Gastrocnemius medialis (tissue), 4 donors: Measurements from ENCODE around the gene TTC28. TPM values are rescaled to one million over a fixed set of nuclear protein-coding genes. Genes with fewer than 3 reads are reported as not detected.

ENCODE experiments used
- ATAC-seq, 2 donors: fragments of 150-250 bp; one replicate each; pipeline ENCODE4 v1.9.1; 2016
- DNase-seq, 2 donors: peaks; one replicate each; pipeline ENCODE4 v3.0.0-alpha.2; 2019
- H3K27ac ChIP-seq, 4 donors: fragments of 200-600 bp; sonication (generic); 1 replicate in 1 of 4; 2 replicates in 3 of 4; pipeline ENCODE4 v1.5.1; 2016 to 2018; ENCODE audit warnings: mild to moderate bottlenecking in 2 of 4, moderate library complexity in 1 of 4
- H3K27me3 ChIP-seq, 3 donors: fragments of 200-600 bp; sonication (generic) in 2 of 3; 1 replicate in 1 of 3; 2 replicates in 2 of 3; pipeline versions ENCODE4 v1.5.1 to v1.6.0; 2016 to 2019; ENCODE audit warnings: mild to moderate bottlenecking in 1 of 3, moderate library complexity in 1 of 3
- H3K36me3 ChIP-seq, 2 donors: fragments of 200-600 bp; sonication (generic) in 1 of 2; one replicate each; pipeline ENCODE4 v1.5.1; 2017 to 2018
- H3K4me1 ChIP-seq, 2 donors: fragments of 200-600 bp; sonication (generic) in 1 of 2; one replicate each; pipeline ENCODE4 v1.5.1; 2016 to 2017; ENCODE audit warnings: mild to moderate bottlenecking in 2 of 2
- H3K4me3 ChIP-seq, 4 donors: fragments of 200-600 bp; sonication (generic) in 3 of 4; 1 replicate in 1 of 4; 2 replicates in 3 of 4; pipeline ENCODE4 v1.5.1; 2016 to 2019; ENCODE audit warnings: mild to moderate bottlenecking in 2 of 4
- H3K9me3 ChIP-seq, 3 donors: fragments of 200-600 bp; sonication (generic) in 2 of 3; 1 replicate in 1 of 3; 2 replicates in 2 of 3; pipeline ENCODE4 v1.5.1; 2016 to 2019
- POLR2A ChIP-seq, 2 donors: fragments of 450-650 bp; IDR thresholded peaks; one replicate each; pipeline ENCODE4 v1.6.1; 2017; ENCODE audit warnings: antibody characterized with exemption in 2 of 2, mild to moderate bottlenecking in 2 of 2, moderate library complexity in 2 of 2
- in situ Hi-C, 4 donors: fragments of 200-750 bp; cut with MboI; loops; one replicate each; pipeline versions ENCODE4 v1.15.0 to v1.8.0; 2017; ENCODE audit warnings: low sequenced_read_pairs in 4 of 4
- intact Hi-C: fragments of 100-400 bp; cut with DNase I; formaldehyde crosslinking; loops from one replicate; pipeline ENCODE4 v1.15.1; 2023; ENCODE audit warnings: low total_unique reads
- total RNA-seq, 4 donors: library from RNA; depleted of rRNA; stranded (reverse); fragments of >200 nt; gene quantifications; one replicate each; pipeline versions ENCODE4 v1.1.0 to v1.2.3, GENCODE V29; 2016
- TF ChIP-seq, protein P1 (sequence below), 5 experiments: fragments of 450-650 bp in 3 of 5; fragments of 200-600 bp in 2 of 5; sonication (generic) in 2 of 5; IDR thresholded peaks in 4 of 5; conservative IDR thresholded peaks in 1 of 5; 1 replicate in 4 of 5; 2 replicates in 1 of 5; pipeline ENCODE4 v1.5.1; 2016 to 2019; ENCODE audit warnings: antibody characterized with exemption in 5 of 5, mild to moderate bottlenecking in 3 of 5, moderate library complexity in 3 of 5

Gene TTC28
- total RNA-seq, 4 donors from 2014 or later = 6.3 to 18.1 (median 8.4) TPM

GRCh38 chr22:27952779-27953178 is 726.9 kb downstream of the TTC28 start:
- H3K9me3 ChIP-seq = no peaks in the 10 kb centered on the region
- in situ Hi-C loops (no loop called here), intact Hi-C loops (no loop called here)
- H3K4me1 ChIP-seq = peaks cover 19 to 22% of the 10 kb centered on the region in 2 donors
- DNase-seq (no peak), ATAC-seq (peak in 1 of 2 donors; percentile 42)
- no peaks in the 10 kb centered on the region for H3K36me3 ChIP-seq
- TF ChIP-seq, protein P1, sequence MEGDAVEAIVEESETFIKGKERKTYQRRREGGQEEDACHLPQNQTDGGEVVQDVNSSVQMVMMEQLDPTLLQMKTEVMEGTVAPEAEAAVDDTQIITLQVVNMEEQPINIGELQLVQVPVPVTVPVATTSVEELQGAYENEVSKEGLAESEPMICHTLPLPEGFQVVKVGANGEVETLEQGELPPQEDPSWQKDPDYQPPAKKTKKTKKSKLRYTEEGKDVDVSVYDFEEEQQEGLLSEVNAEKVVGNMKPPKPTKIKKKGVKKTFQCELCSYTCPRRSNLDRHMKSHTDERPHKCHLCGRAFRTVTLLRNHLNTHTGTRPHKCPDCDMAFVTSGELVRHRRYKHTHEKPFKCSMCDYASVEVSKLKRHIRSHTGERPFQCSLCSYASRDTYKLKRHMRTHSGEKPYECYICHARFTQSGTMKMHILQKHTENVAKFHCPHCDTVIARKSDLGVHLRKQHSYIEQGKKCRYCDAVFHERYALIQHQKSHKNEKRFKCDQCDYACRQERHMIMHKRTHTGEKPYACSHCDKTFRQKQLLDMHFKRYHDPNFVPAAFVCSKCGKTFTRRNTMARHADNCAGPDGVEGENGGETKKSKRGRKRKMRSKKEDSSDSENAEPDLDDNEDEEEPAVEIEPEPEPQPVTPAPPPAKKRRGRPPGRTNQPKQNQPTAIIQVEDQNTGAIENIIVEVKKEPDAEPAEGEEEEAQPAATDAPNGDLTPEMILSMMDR (IDR thresholded peaks at IDR 0.05 in 4 of 5, conservative IDR thresholded peaks at IDR 0.05 in 1 of 5) = no peak
- no peaks in the 10 kb centered on the region for H3K27me3 ChIP-seq
- H3K4me3 ChIP-seq = no peak overlapping the region
- H3K27ac ChIP-seq = peak overlapping the region; percentile 25 to 50 (median 34)

DNA sequence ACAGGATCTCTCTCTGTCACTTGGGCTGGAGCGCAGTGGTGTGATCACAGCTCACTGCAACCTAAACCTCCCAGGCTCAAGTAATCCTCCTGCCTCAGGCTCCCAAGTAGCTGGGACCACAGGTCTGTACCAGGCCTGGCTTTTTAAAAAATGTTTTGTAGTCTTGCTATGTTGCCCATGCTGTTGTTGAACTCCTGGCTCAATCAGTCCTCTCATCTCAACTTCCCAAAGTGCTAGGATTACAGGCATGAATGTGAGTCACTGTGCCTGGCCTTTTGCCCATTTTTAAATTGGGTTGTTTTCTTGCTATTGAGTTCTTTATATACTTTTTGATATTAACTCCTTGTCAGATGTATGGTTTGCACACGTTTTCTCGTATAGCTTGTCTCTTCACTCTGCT is 727.5 kb downstream of the TTC28 start:
- in situ Hi-C loops = no loop called here
- Histone ChIP-seq H3K4me1 (peaks cover 19 to 22% of the 10 kb centered on the region in 2 donors), H3K36me3 (no peaks in the 10 kb centered on the region), H3K9me3 (no peaks in the 10 kb centered on the region), H3K27ac (peak overlapping the region; percentile 25 to 50 (median 34)), H3K4me3 (no peak overlapping the region), H3K27me3 (no peaks in the 10 kb centered on the region)
- DNase-seq (peak in 1 of 2 donors; percentile 3), ATAC-seq (peak in 1 of 2 donors; percentile 86)
- TF ChIP-seq, protein P1 (IDR thresholded peaks at IDR 0.05 in 4 of 5, conservative IDR thresholded peaks at IDR 0.05 in 1 of 5) = no peak
- TF ChIP-seq POLR2A (IDR thresholded peaks at IDR 0.05) = no peak
- intact Hi-C loops = no loop called here

- intact Hi-C loops (no loop called here), in situ Hi-C loops (no loop called here)
- Histone ChIP-seq H3K36me3 (no peaks in the 10 kb centered on the region), H3K27me3 (no peaks in the 10 kb centered on the region), H3K9me3 (no peaks in the 10 kb centered on the region), H3K4me1 (peaks cover 19 to 22% of the 10 kb centered on the region in 2 donors), H3K27ac (no peak overlapping the region), H3K4me3 (no peak overlapping the region)
- TF ChIP-seq, protein P1 (IDR thresholded peaks at IDR 0.05 in 4 of 5, conservative IDR thresholded peaks at IDR 0.05 in 1 of 5) = no peak
- no peak for TF ChIP-seq POLR2A (IDR thresholded peaks at IDR 0.05)
- ATAC-seq (no peak), DNase-seq (no peak)
Observed at GRCh38 chr22:27949421-27949820, 730.2 kb downstream of the TTC28 start.

DNA sequence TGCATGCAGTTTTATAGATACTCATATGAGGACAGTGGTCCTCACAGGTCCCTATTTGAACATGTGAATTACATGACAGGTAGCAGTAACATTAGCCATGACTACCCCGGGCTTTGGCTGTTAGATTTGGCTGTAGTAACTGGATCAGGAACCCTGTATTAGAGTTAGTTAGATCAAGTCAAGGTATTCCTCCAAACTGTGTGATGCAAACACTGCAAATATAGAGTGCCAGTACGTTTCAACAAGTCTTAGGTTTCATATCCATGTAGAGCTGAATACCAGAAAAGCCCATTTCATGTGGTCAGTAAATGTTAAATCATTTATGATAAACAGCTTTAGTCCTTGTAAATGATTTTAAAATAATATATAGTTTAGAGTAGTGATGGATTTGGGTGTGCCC is 731.1 kb downstream of the TTC28 start:
- no peak for ATAC-seq
- no peak for DNase-seq
- H3K4me1 ChIP-seq = peaks cover 19 to 22% of the 10 kb centered on the region in 2 donors
- intact Hi-C loops (no loop called here), in situ Hi-C loops (no loop called here)
- no peaks in the 10 kb centered on the region for H3K9me3 ChIP-seq
- H3K4me3 ChIP-seq = no peak overlapping the region
- no peaks in the 10 kb centered on the region for H3K27me3 ChIP-seq
- H3K27ac ChIP-seq = no peak overlapping the region
- no peak for TF ChIP-seq POLR2A (IDR thresholded peaks at IDR 0.05)
- TF ChIP-seq, protein P1 (IDR thresholded peaks at IDR 0.05 in 4 of 5, conservative IDR thresholded peaks at IDR 0.05 in 1 of 5) = no peak
- H3K36me3 ChIP-seq = no peaks in the 10 kb centered on the region

- Histone ChIP-seq H3K9me3 (no peaks in the 10 kb centered on the region), H3K27ac (no peak overlapping the region), H3K4me3 (no peak overlapping the region), H3K36me3 (no peaks in the 10 kb centered on the region), H3K27me3 (no peaks in the 10 kb centered on the region), H3K4me1 (peaks cover 16 to 17% of the 10 kb centered on the region in 2 donors)
- ATAC-seq = no peak
- in situ Hi-C loops (no loop called here), intact Hi-C loops (no loop called here)
- TF ChIP-seq POLR2A (IDR thresholded peaks at IDR 0.05) = no peak
- no peak for DNase-seq
Observed at GRCh38 chr22:27947448-27947847, 732.2 kb downstream of the TTC28 start.
